ENCODE data around the gene DGKB. TPM values are rescaled to one million over a fixed set of nuclear protein-coding genes. Genes with fewer than 3 reads are reported as not detected.

The DGKB gene
- total and polyA plus RNA-seq, 2 donors: 0.09 to 0.19 TPM

GRCh38 chr7:14226126-14226525 lies 676.4 kb downstream of the DGKB start:
- no peaks in the 10 kb centered on the region for H3K27me3 ChIP-seq (ENCODE audit: control insufficient read depth in 2 of 2, insufficient read depth in 1 of 2, low read length in 1 of 2)
- WGBS: 91% methylated on average over 2 of the region's 2 CpGs
- no peak for DNase-seq (ENCODE audit: low read depth in 6 of 9, low spot score in 9 of 9)
- no peaks in the 10 kb centered on the region for H3K9me3 ChIP-seq (ENCODE audit: control insufficient read depth in 2 of 2, insufficient read depth in 1 of 2, low read length in 1 of 2)
- no peak overlapping the region for H3K27ac ChIP-seq (ENCODE audit: low read depth in 1 of 2, low read length in 1 of 2)
- H3K4me3 ChIP-seq (ENCODE audit: low read length in 2 of 2): no peak overlapping the region
- H3K36me3 ChIP-seq (ENCODE audit: control insufficient read depth in 2 of 2, insufficient read depth in 2 of 2, low read length in 1 of 2): no peaks in the 10 kb centered on the region
- H3K4me1 ChIP-seq (ENCODE audit: control insufficient read depth in 2 of 2, insufficient read depth in 2 of 2, low read length in 2 of 2): no peaks in the 10 kb centered on the region

GRCh38 chr7:14219125-14219524 lies 683.4 kb downstream of the DGKB start:
- Histone ChIP-seq H3K27ac (ENCODE audit: low read depth in 1 of 2, low read length in 1 of 2) (no peak overlapping the region), H3K4me1 (ENCODE audit: control insufficient read depth in 2 of 2, insufficient read depth in 2 of 2, low read length in 2 of 2) (no peaks in the 10 kb centered on the region)
- no peak for DNase-seq (ENCODE audit: low read depth in 6 of 9, low spot score in 9 of 9)

GRCh38 chr7:14218338-14218737 lies 684.2 kb downstream of the DGKB start:
- no peak for DNase-seq (ENCODE audit: low read depth in 6 of 9, low spot score in 9 of 9)
- Histone ChIP-seq H3K4me1 (ENCODE audit: control insufficient read depth in 2 of 2, insufficient read depth in 2 of 2, low read length in 2 of 2) (no peaks in the 10 kb centered on the region), H3K27ac (ENCODE audit: low read depth in 1 of 2, low read length in 1 of 2) (no peak overlapping the region), H3K4me3 (ENCODE audit: low read length in 2 of 2) (no peak overlapping the region), H3K9me3 (ENCODE audit: control insufficient read depth in 2 of 2, insufficient read depth in 1 of 2, low read length in 1 of 2) (no peaks in the 10 kb centered on the region), H3K27me3 (ENCODE audit: control insufficient read depth in 2 of 2, insufficient read depth in 1 of 2, low read length in 1 of 2) (no peaks in the 10 kb centered on the region), H3K36me3 (ENCODE audit: control insufficient read depth in 2 of 2, insufficient read depth in 2 of 2, low read length in 1 of 2) (no peaks in the 10 kb centered on the region)
- 78% methylated on average over 1 of the region's 1 CpG for WGBS

More at GRCh38 chr7:14219125-14219524, 683.4 kb downstream of the DGKB start:
- Histone ChIP-seq H3K4me3 (ENCODE audit: low read length in 2 of 2) (no peak overlapping the region), H3K27me3 (ENCODE audit: control insufficient read depth in 2 of 2, insufficient read depth in 1 of 2, low read length in 1 of 2) (no peaks in the 10 kb centered on the region), H3K36me3 (ENCODE audit: control insufficient read depth in 2 of 2, insufficient read depth in 2 of 2, low read length in 1 of 2) (no peaks in the 10 kb centered on the region), H3K9me3 (ENCODE audit: control insufficient read depth in 2 of 2, insufficient read depth in 1 of 2, low read length in 1 of 2) (no peaks in the 10 kb centered on the region)

- Histone ChIP-seq H3K27ac (ENCODE audit: low read depth in 1 of 2, low read length in 1 of 2) (no peak overlapping the region), H3K4me1 (ENCODE audit: control insufficient read depth in 2 of 2, insufficient read depth in 2 of 2, low read length in 2 of 2) (no peaks in the 10 kb centered on the region), H3K9me3 (ENCODE audit: control insufficient read depth in 2 of 2, insufficient read depth in 1 of 2, low read length in 1 of 2) (no peaks in the 10 kb centered on the region), H3K4me3 (ENCODE audit: low read length in 2 of 2) (no peak overlapping the region), H3K36me3 (ENCODE audit: control insufficient read depth in 2 of 2, insufficient read depth in 2 of 2, low read length in 1 of 2) (no peaks in the 10 kb centered on the region), H3K27me3 (ENCODE audit: control insufficient read depth in 2 of 2, insufficient read depth in 1 of 2, low read length in 1 of 2) (no peaks in the 10 kb centered on the region)
- WGBS: 95% methylated on average over 1 of the region's 1 CpG
- DNase-seq (ENCODE audit: low read depth in 6 of 9, low spot score in 9 of 9): no peak
Measured at GRCh38 chr7:14209896-14210484, 692.6 kb downstream of the DGKB start.

GRCh38 chr7:14207711-14208110 lies 694.8 kb downstream of the DGKB start:
- DNase-seq (ENCODE audit: low read depth in 6 of 9, low spot score in 9 of 9): no peak
- Histone ChIP-seq H3K9me3 (ENCODE audit: control insufficient read depth in 2 of 2, insufficient read depth in 1 of 2, low read length in 1 of 2) (no peaks in the 10 kb centered on the region), H3K4me3 (ENCODE audit: low read length in 2 of 2) (no peak overlapping the region), H3K36me3 (ENCODE audit: control insufficient read depth in 2 of 2, insufficient read depth in 2 of 2, low read length in 1 of 2) (no peaks in the 10 kb centered on the region), H3K4me1 (ENCODE audit: control insufficient read depth in 2 of 2, insufficient read depth in 2 of 2, low read length in 2 of 2) (no peaks in the 10 kb centered on the region), H3K27me3 (ENCODE audit: control insufficient read depth in 2 of 2, insufficient read depth in 1 of 2, low read length in 1 of 2) (no peaks in the 10 kb centered on the region), H3K27ac (ENCODE audit: low read depth in 1 of 2, low read length in 1 of 2) (no peak overlapping the region)

- no peak for DNase-seq (ENCODE audit: low read depth in 6 of 9, low spot score in 9 of 9)
- no peaks in the 10 kb centered on the region for H3K36me3 ChIP-seq (ENCODE audit: control insufficient read depth in 2 of 2, insufficient read depth in 2 of 2, low read length in 1 of 2)
- 69% methylated on average over 4 of the region's 4 CpGs for WGBS
- no peaks in the 10 kb centered on the region for H3K9me3 ChIP-seq (ENCODE audit: control insufficient read depth in 2 of 2, insufficient read depth in 1 of 2, low read length in 1 of 2)
- no peak overlapping the region for H3K27ac ChIP-seq (ENCODE audit: low read depth in 1 of 2, low read length in 1 of 2)
- H3K4me1 ChIP-seq (ENCODE audit: control insufficient read depth in 2 of 2, insufficient read depth in 2 of 2, low read length in 2 of 2): no peaks in the 10 kb centered on the region
- H3K27me3 ChIP-seq (ENCODE audit: control insufficient read depth in 2 of 2, insufficient read depth in 1 of 2, low read length in 1 of 2): no peaks in the 10 kb centered on the region
- no peak overlapping the region for H3K4me3 ChIP-seq (ENCODE audit: low read length in 2 of 2)
Measured at GRCh38 chr7:14207138-14207537, 695.4 kb downstream of the DGKB start.

GRCh38 chr7:14206121-14206520 lies 696.4 kb downstream of the DGKB start:
- no peak for DNase-seq (ENCODE audit: low read depth in 6 of 9, low spot score in 9 of 9)
- WGBS: 66% methylated on average over 1 of the region's 1 CpG
- H3K27ac ChIP-seq (ENCODE audit: low read depth in 1 of 2, low read length in 1 of 2): no peak overlapping the region
- no peak overlapping the region for H3K4me3 ChIP-seq (ENCODE audit: low read length in 2 of 2)
- H3K9me3 ChIP-seq (ENCODE audit: control insufficient read depth in 2 of 2, insufficient read depth in 1 of 2, low read length in 1 of 2): no peaks in the 10 kb centered on the region
- no peaks in the 10 kb centered on the region for H3K4me1 ChIP-seq (ENCODE audit: control insufficient read depth in 2 of 2, insufficient read depth in 2 of 2, low read length in 2 of 2)
- H3K36me3 ChIP-seq (ENCODE audit: control insufficient read depth in 2 of 2, insufficient read depth in 2 of 2, low read length in 1 of 2): no peaks in the 10 kb centered on the region
- no peaks in the 10 kb centered on the region for H3K27me3 ChIP-seq (ENCODE audit: control insufficient read depth in 2 of 2, insufficient read depth in 1 of 2, low read length in 1 of 2)

- H3K4me1 ChIP-seq (ENCODE audit: control insufficient read depth in 2 of 2, insufficient read depth in 2 of 2, low read length in 2 of 2): no peaks in the 10 kb centered on the region
- no peaks in the 10 kb centered on the region for H3K36me3 ChIP-seq (ENCODE audit: control insufficient read depth in 2 of 2, insufficient read depth in 2 of 2, low read length in 1 of 2)
- no peak overlapping the region for H3K27ac ChIP-seq (ENCODE audit: low read depth in 1 of 2, low read length in 1 of 2)
- no peaks in the 10 kb centered on the region for H3K27me3 ChIP-seq (ENCODE audit: control insufficient read depth in 2 of 2, insufficient read depth in 1 of 2, low read length in 1 of 2)
- DNase-seq (ENCODE audit: low read depth in 6 of 9, low spot score in 9 of 9): no peak
- 94% methylated on average over 3 of the region's 3 CpGs for WGBS
- H3K4me3 ChIP-seq (ENCODE audit: low read length in 2 of 2): no peak overlapping the region
- H3K9me3 ChIP-seq (ENCODE audit: control insufficient read depth in 2 of 2, insufficient read depth in 1 of 2, low read length in 1 of 2): no peaks in the 10 kb centered on the region
Measured at GRCh38 chr7:14201353-14201752, 701.2 kb downstream of the DGKB start.

GRCh38 chr7:14199336-14199735 lies 703.2 kb downstream of the DGKB start:
- no peaks in the 10 kb centered on the region for H3K27me3 ChIP-seq (ENCODE audit: control insufficient read depth in 2 of 2, insufficient read depth in 1 of 2, low read length in 1 of 2)
- no peaks in the 10 kb centered on the region for H3K36me3 ChIP-seq (ENCODE audit: control insufficient read depth in 2 of 2, insufficient read depth in 2 of 2, low read length in 1 of 2)
- H3K4me3 ChIP-seq (ENCODE audit: low read length in 2 of 2): no peak overlapping the region
- WGBS: 95% methylated on average over 2 of the region's 2 CpGs
- H3K27ac ChIP-seq (ENCODE audit: low read depth in 1 of 2, low read length in 1 of 2): no peak overlapping the region
- no peaks in the 10 kb centered on the region for H3K4me1 ChIP-seq (ENCODE audit: control insufficient read depth in 2 of 2, insufficient read depth in 2 of 2, low read length in 2 of 2)
- DNase-seq (ENCODE audit: low read depth in 6 of 9, low spot score in 9 of 9): no peak
- no peaks in the 10 kb centered on the region for H3K9me3 ChIP-seq (ENCODE audit: control insufficient read depth in 2 of 2, insufficient read depth in 1 of 2, low read length in 1 of 2)

GRCh38 chr7:14197280-14197679 lies 705.3 kb downstream of the DGKB start:
- no peak overlapping the region for H3K27ac ChIP-seq (ENCODE audit: low read depth in 1 of 2, low read length in 1 of 2)
- 27% methylated on average over 3 of the region's 3 CpGs for WGBS
- no peak for DNase-seq (ENCODE audit: low read depth in 6 of 9, low spot score in 9 of 9)

More at GRCh38 chr7:14197280-14197679, 705.3 kb downstream of the DGKB start:
- Histone ChIP-seq H3K36me3 (ENCODE audit: control insufficient read depth in 2 of 2, insufficient read depth in 2 of 2, low read length in 1 of 2) (no peaks in the 10 kb centered on the region), H3K4me3 (ENCODE audit: low read length in 2 of 2) (no peak overlapping the region), H3K27me3 (ENCODE audit: control insufficient read depth in 2 of 2, insufficient read depth in 1 of 2, low read length in 1 of 2) (no peaks in the 10 kb centered on the region), H3K9me3 (ENCODE audit: control insufficient read depth in 2 of 2, insufficient read depth in 1 of 2, low read length in 1 of 2) (no peaks in the 10 kb centered on the region), H3K4me1 (ENCODE audit: control insufficient read depth in 2 of 2, insufficient read depth in 2 of 2, low read length in 2 of 2) (no peaks in the 10 kb centered on the region)
